Hepatocyte (in vitro differentiated cells): ENCODE results near the gene TES. TPM values are rescaled to one million over a fixed set of nuclear protein-coding genes. Genes with fewer than 3 reads are reported as not detected.

Source experiments
- DNase-seq: peaks from one replicate; pipeline ENCODE4 v3.0.0-alpha.2; 2016; ENCODE audit warnings: low spot score
- H2AFZ ChIP-seq: fragments of 200-600 bp; sonication (generic); 2 replicates; pipeline ENCODE4 v1.6.0; 2016; ENCODE audit warnings: antibody characterized with exemption, mild to moderate bottlenecking
- H3K27ac ChIP-seq: fragments of 200-600 bp; sonication (generic); 2 replicates; pipeline ENCODE4 v1.5.1; 2016; ENCODE audit warnings: mild to moderate bottlenecking
- H3K27me3 ChIP-seq: fragments of 200-600 bp; sonication (generic); 2 replicates; pipeline ENCODE4 v1.6.1; 2016
- H3K36me3 ChIP-seq: fragments of 200-600 bp; sonication (generic); replicated peaks from 2 replicates; pipeline ENCODE4 v1.5.1; 2016; ENCODE audit warnings: low read depth; ENCODE audit not compliant: insufficient read depth
- H3K4me1 ChIP-seq: fragments of 200-600 bp; sonication (generic); 2 replicates; pipeline ENCODE4 v1.5.1; 2016; ENCODE audit warnings: mild to moderate bottlenecking, moderate library complexity; ENCODE audit not compliant: insufficient read depth
- H3K4me2 ChIP-seq: fragments of 200-600 bp; sonication (generic); 2 replicates; pipeline ENCODE4 v1.6.0; 2016
- H3K4me3 ChIP-seq: fragments of 200-600 bp; sonication (generic); 2 replicates; pipeline ENCODE4 v1.5.1; 2016; ENCODE audit warnings: mild to moderate bottlenecking
- H3K79me2 ChIP-seq: fragments of 200-600 bp; sonication (generic); 2 replicates; pipeline ENCODE4 v1.6.0; 2017; ENCODE audit warnings: mild to moderate bottlenecking
- H3K9me2 ChIP-seq: fragments of 200-600 bp; sonication (generic); replicated peaks from 2 replicates; pipeline ENCODE4 v1.6.0; 2017; ENCODE audit warnings: mild to moderate bottlenecking; ENCODE audit not compliant: insufficient read depth
- H3K9me3 ChIP-seq: fragments of 200-600 bp; sonication (generic); 2 replicates; pipeline ENCODE4 v1.5.1; 2016; ENCODE audit warnings: low read depth, mild to moderate bottlenecking
- H4K20me1 ChIP-seq: fragments of 200-600 bp; sonication (generic); 2 replicates; pipeline ENCODE4 v1.6.0; 2016; ENCODE audit warnings: mild to moderate bottlenecking; ENCODE audit not compliant: insufficient read depth, poor library complexity, severe bottlenecking
- CTCF ChIP-seq: fragments of 200-600 bp; sonication (generic); IDR thresholded peaks from 2 replicates; pipeline ENCODE4 v1.5.1; 2016; ENCODE audit warnings: antibody characterized with exemption, mild to moderate bottlenecking; ENCODE audit not compliant: poor library complexity
- EZH2 ChIP-seq: fragments of 200-600 bp; sonication (generic); IDR thresholded peaks from 2 replicates; pipeline ENCODE4 v1.6.1; 2016; ENCODE audit warnings: antibody characterized with exemption, mild to moderate bottlenecking, borderline replicate concordance
- EZH2phosphoT487 ChIP-seq: fragments of 200-600 bp; sonication (generic); IDR thresholded peaks from one replicate; pipeline ENCODE4 v1.6.1; 2018; ENCODE audit warnings: antibody characterized with exemption, mild to moderate bottlenecking, low read depth, moderate library complexity; ENCODE audit not compliant: unreplicated experiment, severe bottlenecking
- WGBS: methylation state at CpG from one replicate; pipeline ENCODE4 v1.1.6; 2016; ENCODE audit warnings: low lambda C conversion rate; ENCODE audit errors: missing lambda C conversion rate; 5-methylcytosine and 5-hydroxymethylcytosine counted together
- polyA plus RNA-seq: library from polyadenylated mRNA; unstranded; fragments of >200 nt; fragmentation: Nextera tagmentation; extraction: Ambion mirVana; gene quantifications from 2 replicates; pipeline ENCODE4 v1.2.1, GENCODE V29; 2016
- total RNA-seq: library from RNA; depleted of rRNA; stranded (reverse); fragments of >200 nt; gene quantifications from 2 replicates; pipeline ENCODE4 v1.2.3, GENCODE V29; 2014

TES gene
- total and polyA plus RNA-seq, 2 experiments from 2014 or later: 83.2 to 122 TPM

DNA sequence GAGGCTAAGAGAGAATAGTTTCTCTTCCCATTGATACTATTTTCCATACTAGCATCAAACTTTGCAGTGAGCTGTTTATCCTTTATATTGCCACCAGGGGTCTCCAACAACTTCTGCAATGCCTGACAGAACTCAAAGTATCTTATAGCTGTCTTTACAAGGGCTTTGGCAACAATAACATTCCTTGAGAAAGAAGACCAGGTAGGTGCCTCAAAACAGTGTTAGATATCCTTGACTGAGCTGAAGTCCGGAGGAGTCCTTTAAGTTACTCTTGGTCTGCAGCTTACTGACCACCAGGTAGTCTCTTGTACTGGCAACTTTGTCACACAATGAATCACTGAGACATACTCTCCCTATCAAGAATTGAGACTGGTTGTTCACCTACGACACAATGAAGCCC lies 30.0 kb upstream of the TES start:
- TF ChIP-seq CTCF (peak; percentile 79), EZH2 (no peak)
- no peaks in the 10 kb centered on the region for H3K79me2 ChIP-seq
- no peak overlapping the region for H3K27ac ChIP-seq
- no peaks in the 10 kb centered on the region for H3K36me3 ChIP-seq
- H3K4me3 ChIP-seq: no peak overlapping the region
- H2AFZ ChIP-seq: no peak overlapping the region
- no peaks in the 10 kb centered on the region for H3K27me3 ChIP-seq
- peak; percentile 73 for DNase-seq
- no peaks in the 10 kb centered on the region for H4K20me1 ChIP-seq
- no peaks in the 10 kb centered on the region for H3K4me1 ChIP-seq
- no peak overlapping the region for H3K4me2 ChIP-seq
- WGBS: 59% methylated on average over 2 of the region's 2 CpGs
- H3K9me3 ChIP-seq: no peaks in the 10 kb centered on the region
- no peaks in the 10 kb centered on the region for H3K9me2 ChIP-seq

- no peaks in the 10 kb centered on the region for H3K9me3 ChIP-seq
- H3K27me3 ChIP-seq: no peaks in the 10 kb centered on the region
- H4K20me1 ChIP-seq: no peaks in the 10 kb centered on the region
- no peak overlapping the region for H3K4me3 ChIP-seq
- H3K4me1 ChIP-seq: no peaks in the 10 kb centered on the region
- H3K79me2 ChIP-seq: no peaks in the 10 kb centered on the region
- 100% methylated on average over 12 of the region's 30 CpGs for WGBS
- no peak overlapping the region for H3K27ac ChIP-seq
- no peaks in the 10 kb centered on the region for H3K9me2 ChIP-seq
- H3K36me3 ChIP-seq: no peaks in the 10 kb centered on the region
- TF ChIP-seq CTCF (no peak), EZH2 (no peak), EZH2phosphoT487 (no peak)
- DNase-seq: no peak
- H3K4me2 ChIP-seq: no peak overlapping the region
- H2AFZ ChIP-seq: no peak overlapping the region
These were observed 28.3 kb upstream of the TES start for GRCh38 chr7:116182023-116182422.

DNA sequence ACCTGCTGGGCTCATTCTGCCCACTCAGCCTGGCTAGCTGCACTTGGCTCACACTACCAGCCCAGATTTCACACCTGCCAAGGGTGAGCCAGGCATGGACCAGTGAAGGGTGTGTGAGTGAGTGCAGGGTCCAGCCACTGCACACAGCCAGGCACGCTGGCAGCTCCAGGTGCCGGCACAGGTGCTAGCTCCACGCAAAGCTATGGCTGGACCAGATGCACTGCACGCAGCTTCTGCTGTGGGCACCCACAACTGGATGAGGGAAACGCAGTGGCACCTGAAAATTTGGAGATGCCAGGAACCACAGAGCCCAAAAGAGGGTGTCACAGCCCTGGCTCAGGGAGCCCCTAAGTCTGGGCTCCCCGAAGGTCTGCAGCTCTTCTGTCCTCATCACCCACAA lies 24.9 kb upstream of the TES start:
- Histone ChIP-seq H3K36me3 (no peaks in the 10 kb centered on the region), H3K79me2 (no peaks in the 10 kb centered on the region), H3K4me3 (no peak overlapping the region), H3K9me2 (no peaks in the 10 kb centered on the region), H3K4me1 (no peaks in the 10 kb centered on the region), H3K4me2 (no peak overlapping the region), H2AFZ (no peak overlapping the region), H3K27ac (no peak overlapping the region), H4K20me1 (no peaks in the 10 kb centered on the region), H3K9me3 (no peaks in the 10 kb centered on the region), H3K27me3 (no peaks in the 10 kb centered on the region)
- DNase-seq: no peak
- TF ChIP-seq EZH2phosphoT487 (no peak), CTCF (no peak), EZH2 (no peak)
- WGBS: 94% methylated on average over 6 of the region's 6 CpGs

GRCh38 chr7:116185956-116186355 lies 24.4 kb upstream of the TES start:
- no peaks in the 10 kb centered on the region for H3K36me3 ChIP-seq
- H3K4me1 ChIP-seq: no peaks in the 10 kb centered on the region
- no peaks in the 10 kb centered on the region for H3K9me3 ChIP-seq
- no peak overlapping the region for H3K27ac ChIP-seq
- TF ChIP-seq CTCF (no peak), EZH2phosphoT487 (no peak), EZH2 (no peak)
- H4K20me1 ChIP-seq: no peaks in the 10 kb centered on the region
- no peaks in the 10 kb centered on the region for H3K27me3 ChIP-seq
- H2AFZ ChIP-seq: no peak overlapping the region
- no peaks in the 10 kb centered on the region for H3K9me2 ChIP-seq
- no peak for DNase-seq
- H3K4me3 ChIP-seq: no peak overlapping the region
- no peak overlapping the region for H3K4me2 ChIP-seq
- no peaks in the 10 kb centered on the region for H3K79me2 ChIP-seq
- WGBS: 90% methylated on average over 6 of the region's 6 CpGs
